GM12878 (cell line): ENCODE measurements around the gene POU2F1. TPM values are rescaled to one million over a fixed set of nuclear protein-coding genes. Genes with fewer than 3 reads are reported as not detected.

ENCODE experiments used
- ATAC-seq: fragments of 200-7000 bp; cut with Tn5 transposase; 3 replicates; pipeline ENCODE4 v1.9.1; 2020; ENCODE audit warnings: mild to moderate bottlenecking, moderate library complexity
- BruUV-seq: library from RNA; stranded (reverse); fragments of 400-500 nt; replicated peaks from 2 replicates; lab custom pipeline; 2021; lab: Mats Ljungman, UMichigan
- CTCF ChIA-PET: fragments of 300-600 bp; sonication (Branson Sonifier 250); formaldehyde crosslinking; extraction: SDS; loops from one replicate; lab custom pipeline; 2021; ENCODE audit warnings: inconsistent platforms; lab: Yijun Ruan, JAX
- POLR2A ChIA-PET: fragments of 350-600 bp; formaldehyde crosslinking; extraction: SDS; loops from one replicate; lab custom pipeline; 2021; ENCODE audit warnings: inconsistent platforms; lab: Charles Lee
- RAD21 ChIA-PET: fragments of 300-600 bp; sonication (Branson Sonifier 250); formaldehyde crosslinking; loops from one replicate; lab custom pipeline; 2023; ENCODE audit warnings: antibody characterized with exemption; ENCODE audit not compliant: unreplicated experiment; lab: Charles Lee
- SMC1A ChIA-PET: fragments of 300-600 bp; sonication (Branson Sonifier 250); formaldehyde crosslinking; loops from one replicate; lab custom pipeline; 2023; ENCODE audit not compliant: unreplicated experiment, uncharacterized antibody; lab: Charles Lee
- DNase-seq: peaks from one replicate; pipeline ENCODE4 v3.0.0-alpha.2; 2011; ENCODE audit warnings: low read depth, low spot score
- FAIRE-seq: peaks from 3 replicates; lab custom pipeline; 2011; peaks lifted over from hg19 to GRCh38; lab: Jason Lieb, UNC
- H2AFZ ChIP-seq: 2 replicates; pipeline ENCODE4 v1.6.0; 2011; ENCODE audit warnings: low read depth, low read length, control low read depth; ENCODE audit not compliant: control insufficient read depth
- H3K27ac ChIP-seq: 2 replicates; pipeline ENCODE4 v1.5.1; 2011; ENCODE audit warnings: control low read depth; ENCODE audit not compliant: control insufficient read depth, insufficient read depth
- H3K27me3 ChIP-seq, 2 experiments: replicated peaks in 1 of 2; 2 replicates each; pipeline versions ENCODE4 v1.6.0 to v1.6.1; 2011; ENCODE audit warnings: low read length in 1 of 2; ENCODE audit not compliant: control insufficient read depth in 2 of 2, insufficient read depth in 2 of 2
- H3K36me3 ChIP-seq, 2 experiments: 2 replicates each; pipeline ENCODE4 v1.5.1; 2011; ENCODE audit warnings: low read length in 1 of 2; ENCODE audit not compliant: control insufficient read depth in 2 of 2, insufficient read depth in 2 of 2
- H3K4me1 ChIP-seq: 2 replicates; pipeline ENCODE4 v1.6.1; 2011; ENCODE audit warnings: mild to moderate bottlenecking, low read length, moderate library complexity, mixed read lengths; ENCODE audit not compliant: control insufficient read depth, insufficient read depth
- H3K4me2 ChIP-seq: 2 replicates; pipeline ENCODE4 v1.6.0; 2011; ENCODE audit warnings: control low read depth; ENCODE audit not compliant: control insufficient read depth, insufficient read depth
- H3K4me3 ChIP-seq: fragments of 200-600 bp; sonication (generic); 2 replicates; pipeline ENCODE4 v1.5.1; 2016
- H3K79me2 ChIP-seq: 2 replicates; pipeline ENCODE4 v1.6.0; 2011; ENCODE audit warnings: low read length; ENCODE audit not compliant: control insufficient read depth, insufficient read depth
- H3K9ac ChIP-seq: 2 replicates; pipeline ENCODE4 v1.8.0; 2011; ENCODE audit warnings: low read length, control low read depth, mixed read lengths; ENCODE audit not compliant: control insufficient read depth, insufficient read depth
- H3K9me3 ChIP-seq: replicated peaks from 3 replicates; pipeline ENCODE4 v1.5.1; 2011; ENCODE audit warnings: mild to moderate bottlenecking, low read length; ENCODE audit not compliant: control insufficient read depth, insufficient read depth
- H4K20me1 ChIP-seq: 2 replicates; pipeline ENCODE4 v1.6.0; 2011; ENCODE audit not compliant: control insufficient read depth, insufficient read depth
- ASH2L ChIP-seq: fragments of 300-600, 200-600 bp; sonication (generic); IDR thresholded peaks from 2 replicates; pipeline ENCODE4 v1.6.1; 2017; ENCODE audit warnings: low read depth, mild to moderate bottlenecking, borderline replicate concordance
- CBFB ChIP-seq: IDR thresholded peaks from 2 replicates; pipeline ENCODE4 v1.6.1; 2016; ENCODE audit warnings: antibody characterized with exemption, low read depth
- CHD2 ChIP-seq: IDR thresholded peaks from 2 replicates; pipeline ENCODE4 v1.6.1; 2011; ENCODE audit warnings: low read depth, low read length, improper control_type of control experiment, borderline replicate concordance
- KAT2A ChIP-seq: conservative IDR thresholded peaks from 2 replicates; pipeline ENCODE4 v1.6.1; 2011; ENCODE audit warnings: low read depth, low read length; ENCODE audit not compliant: control insufficient read depth
- NBN ChIP-seq: fragments of 450-650 bp; IDR thresholded peaks from 2 replicates; pipeline ENCODE4 v1.6.1; 2016
- PAX5 ChIP-seq: IDR thresholded peaks from 2 replicates; pipeline ENCODE4 v1.6.1; 2011; ENCODE audit warnings: low read depth, low read length, borderline replicate concordance
- RAD21 ChIP-seq: IDR thresholded peaks from 2 replicates; pipeline ENCODE4 v1.6.1; 2011; ENCODE audit warnings: mild to moderate bottlenecking, low read depth, low read length, moderate library complexity; ENCODE audit not compliant: insufficient read depth
- RB1 ChIP-seq: fragments of 450-650 bp; formaldehyde crosslinking; IDR thresholded peaks from 2 replicates; pipeline ENCODE4 v1.6.1; 2017; ENCODE audit warnings: mild to moderate bottlenecking, borderline replicate concordance
- SPI1 ChIP-seq: IDR thresholded peaks from 2 replicates; pipeline ENCODE4 v1.6.1; 2011; ENCODE audit warnings: low read depth, mild to moderate bottlenecking, low read length, moderate library complexity, borderline replicate concordance; ENCODE audit not compliant: insufficient read depth
- WRNIP1 ChIP-seq: IDR thresholded peaks from 2 replicates; pipeline ENCODE4 v1.6.1; 2011; ENCODE audit warnings: low read depth, low read length, improper control_type of control experiment, borderline replicate concordance
- YY1 ChIP-seq: IDR thresholded peaks from 2 replicates; pipeline ENCODE4 v1.6.1; 2011; ENCODE audit warnings: low read depth, mild to moderate bottlenecking, low read length
- WGBS: methylation state at CpG from one replicate; pipeline ENCODE4 v1.1.6; 2016; ENCODE audit warnings: low lambda C conversion rate; ENCODE audit not compliant: insufficient replicate concordance, insufficient coverage; ENCODE audit errors: missing lambda C conversion rate; 5-methylcytosine and 5-hydroxymethylcytosine counted together
- in situ Hi-C: fragments of 300-500 bp; cut with MboI; formaldehyde crosslinking; loops from 9 replicates; pipeline ENCODE4 v1.14.3; 2018; ENCODE audit warnings: mixed read lengths
- intact Hi-C: fragments of 100-400 bp; cut with micrococcal nuclease; formaldehyde crosslinking; loops from one replicate; pipeline ENCODE4 v1.14.2; 2022; ENCODE audit not compliant: unreplicated experiment
- polyA plus RNA-seq, 11 experiments: library from polyadenylated mRNA; depleted of rRNA in 4 of 11; unstranded in 6 of 11; stranded (reverse) in 5 of 11; fragments of >200 nt; fragmentation: Nextera tagmentation in 4 of 11; fragmentation: Illumina TruSeq in 1 of 11; extraction: Ambion mirVana in 4 of 11; extraction: Trizol in 1 of 11; gene quantifications; 1 replicate in 1 of 11; 2 replicates in 10 of 11; pipeline versions ENCODE4 v1.2.1 to v1.2.3, GENCODE V29; 2011 to 2016; ENCODE audit warnings: inconsistent platforms in 2 of 11, missing spikeins in 2 of 11, low read depth in 1 of 11
- total RNA-seq, 4 experiments: library from RNA; depleted of rRNA in 3 of 4; stranded (reverse); fragments of >200 nt in 3 of 4; fragmentation: Illumina TruSeq in 1 of 4; extraction: Trizol in 1 of 4; gene quantifications; 2 replicates each; pipeline versions ENCODE4 v1.2.1 to v1.2.3, GENCODE V29; 2013 to 2021
- TF ChIP-seq, protein P1 (sequence below): IDR thresholded peaks from 2 replicates; pipeline ENCODE4 v1.6.1; 2012; ENCODE audit warnings: low read length, inconsistent platforms
- TF ChIP-seq, protein P2 (sequence below): fragments of 450-650 bp; IDR thresholded peaks from 2 replicates; pipeline ENCODE4 v1.6.1; 2016; ENCODE audit warnings: mild to moderate bottlenecking
- TF ChIP-seq, protein P3 (sequence below): fragments of 450-650 bp; IDR thresholded peaks from 2 replicates; pipeline ENCODE4 v1.6.1; 2018; ENCODE audit warnings: mild to moderate bottlenecking, low read depth, moderate library complexity; ENCODE audit not compliant: partially characterized antibody
- TF ChIP-seq, protein P4 (sequence below): IDR thresholded peaks from 2 replicates; pipeline ENCODE4 v1.6.1; 2012; ENCODE audit warnings: low read depth, low read length, improper control_type of control experiment
- TF ChIP-seq, protein P5 (sequence below): IDR thresholded peaks from 2 replicates; pipeline ENCODE4 v1.6.1; 2011; ENCODE audit warnings: borderline replicate concordance, low read depth, mild to moderate bottlenecking, moderate library complexity, mixed read lengths, low read length; ENCODE audit not compliant: insufficient read depth; ENCODE audit errors: extremely low read length

The POU2F1 gene
- total and polyA plus RNA-seq, 10 of the 15 experiments (the other 5 are each of a cell fraction or from before 2014, with no cell fraction given) = 2.5 to 21.7 (median 12.5) TPM

DNA sequence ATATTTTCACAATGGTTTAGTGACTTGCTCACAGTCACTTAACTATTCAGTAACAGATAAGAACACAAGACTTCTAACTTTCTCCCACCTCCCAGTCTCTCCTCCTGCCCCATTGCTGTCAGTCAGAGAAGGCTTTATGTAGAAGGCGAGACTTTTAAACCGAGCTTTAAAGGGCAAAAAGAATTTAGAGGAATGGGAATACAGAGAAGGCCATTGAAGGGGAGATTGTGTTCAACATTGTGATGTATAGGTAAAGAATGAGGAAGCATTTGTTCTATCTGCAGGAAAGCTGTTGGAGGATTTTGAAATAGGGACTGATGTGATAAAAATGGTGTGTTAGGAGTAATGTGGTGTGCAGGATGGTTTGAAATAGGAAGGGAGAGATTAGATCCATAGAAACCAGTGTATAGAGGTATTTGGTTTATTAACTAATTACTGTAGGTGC lies 7.3 kb downstream of the POU2F1 start:
- ChIA-PET RAD21 (no interaction called here), POLR2A (interaction anchor here (0.6 to 1.2 kb wide), 4 partner anchors 9 to 83 kb away, joined by 3 to 9 read pairs (median 4); no protein-coding TSS in a partner anchor), CTCF (interaction anchor here (1.0 to 1.4 kb wide), 2 partner anchors 9 to 14 kb away, joined by 3 read pairs; no protein-coding TSS in a partner anchor), SMC1A (interaction anchor here (1.4 to 2.2 kb wide), 3 partner anchors 14 to 23 kb away, joined by 3 to 24 read pairs (median 6); no protein-coding TSS in a partner anchor)
- no peak overlapping the region for H3K4me3 ChIP-seq
- H3K27me3 ChIP-seq = no peaks in the 10 kb centered on the region
- DNase-seq = no peak
- intact Hi-C loops = no loop called here
- H3K4me2 ChIP-seq = no peak overlapping the region
- peaks cover 86% of the 10 kb centered on the region for H3K79me2 ChIP-seq
- in situ Hi-C loops = no loop called here
- ATAC-seq = no peak
- no peak for FAIRE-seq
- no peak for TF ChIP-seq RB1
- TF ChIP-seq, protein P1, sequence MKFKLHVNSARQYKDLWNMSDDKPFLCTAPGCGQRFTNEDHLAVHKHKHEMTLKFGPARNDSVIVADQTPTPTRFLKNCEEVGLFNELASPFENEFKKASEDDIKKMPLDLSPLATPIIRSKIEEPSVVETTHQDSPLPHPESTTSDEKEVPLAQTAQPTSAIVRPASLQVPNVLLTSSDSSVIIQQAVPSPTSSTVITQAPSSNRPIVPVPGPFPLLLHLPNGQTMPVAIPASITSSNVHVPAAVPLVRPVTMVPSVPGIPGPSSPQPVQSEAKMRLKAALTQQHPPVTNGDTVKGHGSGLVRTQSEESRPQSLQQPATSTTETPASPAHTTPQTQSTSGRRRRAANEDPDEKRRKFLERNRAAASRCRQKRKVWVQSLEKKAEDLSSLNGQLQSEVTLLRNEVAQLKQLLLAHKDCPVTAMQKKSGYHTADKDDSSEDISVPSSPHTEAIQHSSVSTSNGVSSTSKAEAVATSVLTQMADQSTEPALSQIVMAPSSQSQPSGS = no peak
- no peak for TF ChIP-seq PAX5
- TF ChIP-seq, protein P2, sequence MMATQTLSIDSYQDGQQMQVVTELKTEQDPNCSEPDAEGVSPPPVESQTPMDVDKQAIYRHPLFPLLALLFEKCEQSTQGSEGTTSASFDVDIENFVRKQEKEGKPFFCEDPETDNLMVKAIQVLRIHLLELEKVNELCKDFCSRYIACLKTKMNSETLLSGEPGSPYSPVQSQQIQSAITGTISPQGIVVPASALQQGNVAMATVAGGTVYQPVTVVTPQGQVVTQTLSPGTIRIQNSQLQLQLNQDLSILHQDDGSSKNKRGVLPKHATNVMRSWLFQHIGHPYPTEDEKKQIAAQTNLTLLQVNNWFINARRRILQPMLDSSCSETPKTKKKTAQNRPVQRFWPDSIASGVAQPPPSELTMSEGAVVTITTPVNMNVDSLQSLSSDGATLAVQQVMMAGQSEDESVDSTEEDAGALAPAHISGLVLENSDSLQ = no peak
- TF ChIP-seq, protein P3, sequence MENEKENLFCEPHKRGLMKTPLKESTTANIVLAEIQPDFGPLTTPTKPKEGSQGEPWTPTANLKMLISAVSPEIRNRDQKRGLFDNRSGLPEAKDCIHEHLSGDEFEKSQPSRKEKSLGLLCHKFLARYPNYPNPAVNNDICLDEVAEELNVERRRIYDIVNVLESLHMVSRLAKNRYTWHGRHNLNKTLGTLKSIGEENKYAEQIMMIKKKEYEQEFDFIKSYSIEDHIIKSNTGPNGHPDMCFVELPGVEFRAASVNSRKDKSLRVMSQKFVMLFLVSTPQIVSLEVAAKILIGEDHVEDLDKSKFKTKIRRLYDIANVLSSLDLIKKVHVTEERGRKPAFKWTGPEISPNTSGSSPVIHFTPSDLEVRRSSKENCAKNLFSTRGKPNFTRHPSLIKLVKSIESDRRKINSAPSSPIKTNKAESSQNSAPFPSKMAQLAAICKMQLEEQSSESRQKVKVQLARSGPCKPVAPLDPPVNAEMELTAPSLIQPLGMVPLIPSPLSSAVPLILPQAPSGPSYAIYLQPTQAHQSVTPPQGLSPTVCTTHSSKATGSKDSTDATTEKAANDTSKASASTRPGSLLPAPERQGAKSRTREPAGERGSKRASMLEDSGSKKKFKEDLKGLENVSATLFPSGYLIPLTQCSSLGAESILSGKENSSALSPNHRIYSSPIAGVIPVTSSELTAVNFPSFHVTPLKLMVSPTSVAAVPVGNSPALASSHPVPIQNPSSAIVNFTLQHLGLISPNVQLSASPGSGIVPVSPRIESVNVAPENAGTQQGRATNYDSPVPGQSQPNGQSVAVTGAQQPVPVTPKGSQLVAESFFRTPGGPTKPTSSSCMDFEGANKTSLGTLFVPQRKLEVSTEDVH = no peak
- TF ChIP-seq, protein P4, sequence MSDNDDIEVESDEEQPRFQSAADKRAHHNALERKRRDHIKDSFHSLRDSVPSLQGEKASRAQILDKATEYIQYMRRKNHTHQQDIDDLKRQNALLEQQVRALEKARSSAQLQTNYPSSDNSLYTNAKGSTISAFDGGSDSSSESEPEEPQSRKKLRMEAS = no peak
- TF ChIP-seq CBFB = no peak
- TF ChIP-seq, protein P5, sequence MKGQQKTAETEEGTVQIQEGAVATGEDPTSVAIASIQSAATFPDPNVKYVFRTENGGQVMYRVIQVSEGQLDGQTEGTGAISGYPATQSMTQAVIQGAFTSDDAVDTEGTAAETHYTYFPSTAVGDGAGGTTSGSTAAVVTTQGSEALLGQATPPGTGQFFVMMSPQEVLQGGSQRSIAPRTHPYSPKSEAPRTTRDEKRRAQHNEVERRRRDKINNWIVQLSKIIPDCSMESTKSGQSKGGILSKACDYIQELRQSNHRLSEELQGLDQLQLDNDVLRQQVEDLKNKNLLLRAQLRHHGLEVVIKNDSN = no peak
- no peak for TF ChIP-seq RAD21
- no peak for TF ChIP-seq NBN
- TF ChIP-seq KAT2A = no peak
- no peak for TF ChIP-seq WRNIP1
- TF ChIP-seq ASH2L = no peak
- TF ChIP-seq CHD2 = no peak
- no peak for TF ChIP-seq YY1
- no peak for TF ChIP-seq SPI1
- peaks cover 12% of the 10 kb centered on the region; the same call in 1 of the 2 replicates for H3K4me1 ChIP-seq
- H3K36me3 ChIP-seq = no peaks in the 10 kb centered on the region
- no peaks in the 10 kb centered on the region; the same call in 2 of the 3 replicates for H3K9me3 ChIP-seq
- no TSS peak for BruUV-seq
- H3K9ac ChIP-seq = no peak overlapping the region
- H3K27ac ChIP-seq = no peak overlapping the region
- WGBS = 100% methylated on average over 2 of the region's 2 CpGs
- H2AFZ ChIP-seq = no peak overlapping the region
- no peaks in the 10 kb centered on the region for H4K20me1 ChIP-seq
